CD1c-positive myeloid dendritic cell (primary cell): ENCODE measurements around the gene PSMB5.

Source experiments
- DNase-seq: peaks from one replicate; pipeline ENCODE4 v3.0.0-alpha.2; 2016; ENCODE audit errors: extremely low spot score

Gene PSMB5

DNA sequence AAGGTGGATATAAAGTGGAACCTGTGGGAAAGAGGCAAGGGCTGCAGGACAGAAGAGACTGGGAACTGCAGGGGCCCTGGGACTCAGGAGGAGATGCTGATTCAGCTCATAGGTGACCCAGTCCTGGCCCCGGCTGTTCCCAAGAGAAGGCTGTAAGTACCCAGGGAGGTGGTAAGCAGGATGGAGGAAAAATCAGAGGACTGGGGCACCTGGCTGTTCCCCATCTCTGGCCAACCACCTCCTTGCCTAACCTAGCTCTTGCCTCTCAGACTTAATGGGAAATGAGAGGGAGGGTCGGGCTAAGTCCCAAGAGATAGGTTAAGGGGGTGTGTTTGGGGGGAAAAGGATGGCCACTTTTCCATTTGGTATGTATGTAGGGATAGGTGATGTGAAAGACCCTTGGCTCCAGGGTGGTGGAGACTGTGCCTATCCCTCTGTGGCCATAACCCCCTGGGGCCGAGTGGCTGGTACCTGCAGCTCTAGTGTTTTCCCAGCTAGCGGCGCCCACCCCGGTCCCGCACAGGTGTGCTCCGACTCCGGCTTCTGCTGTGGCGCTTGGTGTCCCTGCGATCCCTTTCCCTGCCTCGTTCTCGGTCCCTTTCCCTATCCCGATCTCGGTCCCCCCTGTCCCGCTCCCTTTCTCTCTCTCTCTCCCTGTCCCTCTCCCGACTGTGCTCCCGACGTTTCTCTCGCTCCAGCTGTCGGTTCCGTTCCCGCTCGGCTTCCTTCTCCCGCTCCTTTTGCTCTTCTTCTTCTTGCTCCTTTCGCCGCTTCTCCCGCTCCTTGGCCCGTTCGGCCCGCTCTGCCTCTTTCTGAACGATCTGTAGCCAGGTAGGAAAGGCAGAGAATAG lies 24.2 kb upstream of the PSMB5 start:
- DNase-seq = no peak

- peak; percentile 86 for DNase-seq
These were observed 23.3 kb upstream of the PSMB5 start for GRCh38 chr14:23057757-23058653.

GRCh38 chr14:23056956-23057756 lies 22.5 kb upstream of the PSMB5 start, which contains the start of gene CDH24:
TSS of gene CDH24 (minus strand) at chr14:23057520. CDS start at chr14:23055733, 1,787 bp downstream.
- DNase-seq = peak; percentile 51

- peak; percentile 77 for DNase-seq
These were observed 21.6 kb upstream of the PSMB5 start for GRCh38 chr14:23056145-23056955.

- DNase-seq = no peak
These were observed 21.0 kb upstream of the PSMB5 start for GRCh38 chr14:23055621-23056144.

DNA sequence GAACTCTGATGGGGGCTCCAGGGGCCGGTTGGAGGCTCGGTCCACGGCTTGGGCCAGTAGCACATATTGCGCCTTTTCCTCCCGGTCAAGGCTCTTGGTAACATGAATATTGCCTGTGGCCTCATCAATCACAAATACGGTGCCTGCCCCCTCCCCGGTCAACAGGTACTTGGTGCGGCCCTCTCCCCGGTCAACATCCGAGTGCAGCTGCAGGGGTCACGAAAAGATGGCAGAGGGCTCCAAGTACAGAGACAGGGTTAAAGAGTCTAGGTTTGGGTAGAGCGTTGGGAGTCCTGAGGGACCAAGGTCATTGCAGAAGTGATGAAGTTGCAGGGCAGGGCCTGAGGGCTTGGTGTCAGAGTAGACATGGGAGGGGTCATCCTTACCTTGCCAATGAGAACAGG lies 20.4 kb upstream of the PSMB5 start:
- no peak for DNase-seq

- no peak for DNase-seq
These were observed 19.5 kb upstream of the PSMB5 start for GRCh38 chr14:23054000-23054811.

DNA sequence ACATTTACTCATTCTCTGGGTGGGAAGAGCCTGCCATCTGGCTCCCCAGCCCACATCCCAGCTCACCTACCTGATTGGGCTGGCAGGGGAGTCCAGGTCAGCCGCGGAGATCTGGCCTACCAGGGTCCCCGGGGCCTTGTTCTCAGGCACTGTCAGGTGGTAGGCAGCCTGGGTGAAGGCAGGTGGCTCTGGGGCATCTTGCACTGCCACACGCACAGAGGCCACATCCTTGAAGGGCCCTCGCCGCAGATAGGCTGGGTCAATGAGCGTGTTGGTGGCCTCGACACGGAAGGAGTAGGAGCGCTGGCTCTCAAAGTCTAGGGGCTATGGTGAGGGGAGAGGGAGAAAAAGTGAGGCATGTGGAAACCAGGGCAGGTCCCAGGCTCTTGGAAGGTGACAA lies 18.7 kb upstream of the PSMB5 start:
- no peak for DNase-seq

GRCh38 chr14:23052671-23053070 lies 18.0 kb upstream of the PSMB5 start:
- no peak for DNase-seq

DNA sequence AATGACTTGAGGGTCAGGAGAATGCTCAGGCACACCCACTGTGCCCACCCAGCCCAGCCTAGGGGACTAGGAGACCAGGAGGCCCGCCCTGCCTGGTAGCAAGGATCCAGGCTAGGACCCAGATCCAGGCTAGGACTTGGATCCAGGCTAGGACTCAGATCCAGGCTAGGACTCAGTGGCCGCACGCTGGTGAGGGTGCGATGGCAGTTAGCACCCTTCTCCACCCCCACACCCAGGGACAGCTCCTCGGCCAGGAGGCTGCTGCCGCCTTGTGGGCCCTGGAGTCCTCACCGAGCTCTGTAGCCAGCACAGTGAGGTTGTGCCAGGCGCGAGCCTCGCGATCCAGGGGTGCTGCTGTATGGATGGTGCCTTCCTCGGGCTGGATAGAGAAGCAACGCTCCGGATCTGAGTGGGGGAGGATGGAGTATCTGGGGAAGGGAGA lies 17.5 kb upstream of the PSMB5 start:
- no peak for DNase-seq

GRCh38 chr14:23051141-23052057 lies 16.7 kb upstream of the PSMB5 start:
- peak; percentile 22 for DNase-seq

- DNase-seq = no peak
These were observed 14.3 kb upstream of the PSMB5 start for GRCh38 chr14:23049011-23049410.

DNA sequence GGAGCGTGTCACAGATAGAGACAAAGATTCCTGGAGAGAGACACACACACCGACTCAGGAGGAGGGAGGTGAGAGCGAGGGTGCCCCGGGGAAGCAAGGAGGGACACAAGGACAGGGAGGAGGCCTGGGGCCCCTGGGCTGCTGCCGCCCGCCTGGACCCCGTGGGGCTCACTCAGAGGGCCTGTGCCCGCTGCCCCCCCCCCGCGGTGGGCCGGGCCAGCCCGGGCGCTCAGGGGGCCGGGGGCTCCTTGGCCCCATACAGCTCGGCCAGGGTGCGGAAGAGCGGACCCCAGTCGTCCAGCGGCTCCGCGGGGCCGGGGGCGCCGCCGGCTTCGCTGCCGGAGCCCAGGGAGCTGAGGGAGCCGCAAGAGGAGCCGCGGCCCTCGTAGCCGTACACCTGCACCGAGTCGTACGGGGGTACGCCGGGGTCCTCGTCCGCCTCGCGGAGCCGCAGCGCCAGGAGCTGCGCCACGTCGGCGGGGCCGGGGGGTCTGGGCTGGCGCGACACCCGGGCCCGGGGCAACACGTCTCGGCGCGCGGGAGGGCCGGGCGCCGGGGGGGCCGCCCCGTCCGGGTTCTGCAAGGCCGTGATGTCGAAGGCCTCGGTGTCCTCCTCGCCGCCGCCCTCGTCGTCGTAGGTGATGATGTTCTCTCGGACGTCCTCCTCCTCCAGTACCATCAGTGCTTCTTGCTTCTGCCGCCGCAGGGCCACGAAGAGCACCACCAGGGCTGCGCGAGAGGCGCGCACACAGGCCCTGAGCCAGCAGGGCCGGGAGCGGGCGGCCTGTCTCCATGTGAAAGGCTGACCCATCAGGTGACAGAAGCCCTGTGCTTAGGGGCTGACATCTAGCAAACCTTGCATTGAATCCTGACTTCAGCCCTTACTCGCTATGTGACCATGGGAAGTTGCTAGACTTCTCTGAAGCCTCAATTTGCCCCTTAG lies 13.3 kb upstream of the PSMB5 start:
- no peak for DNase-seq

- no peak for DNase-seq
These were observed 12.4 kb upstream of the PSMB5 start for GRCh38 chr14:23047034-23047634.

- DNase-seq = no peak
These were observed 11.0 kb upstream of the PSMB5 start for GRCh38 chr14:23045419-23046357.

DNA sequence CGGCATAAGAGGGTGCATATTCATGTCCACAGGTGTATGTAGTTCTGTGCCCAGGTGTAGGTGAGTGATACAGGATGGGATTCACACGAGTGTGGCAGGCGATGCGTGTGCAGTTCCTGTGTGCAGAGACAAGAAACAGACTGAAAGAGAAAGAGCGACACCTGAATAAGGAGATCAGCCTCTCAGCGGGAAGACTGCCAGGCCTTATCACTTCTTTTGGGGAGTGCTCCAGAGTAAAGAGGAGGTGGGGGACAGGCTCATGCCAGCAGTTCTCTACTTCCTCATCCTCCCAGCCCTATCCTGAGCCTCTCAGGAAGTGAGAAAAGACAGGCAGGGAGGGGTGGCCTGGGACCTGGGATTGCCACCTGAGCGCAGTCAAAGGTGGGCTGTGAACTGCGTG lies 10.1 kb upstream of the PSMB5 start:
- DNase-seq = no peak
